ENCODE measurements around the gene RNU6-7. TPM values are rescaled to one million over a fixed set of nuclear protein-coding genes. Genes with fewer than 3 reads are reported as not detected.

RNU6-7 gene
- total RNA-seq, 1 donor from 2014 or later = not detected

GRCh38 chr14:32200368-32201192, 1.3 kb upstream of the RNU6-7 start:
- no peak for DNase-seq (ENCODE audit: low spot score in 2 of 2, unreplicated experiment in 2 of 2)
- no peaks in the 10 kb centered on the region for H3K9me3 Mint-ChIP-seq
- H3K4me3 Mint-ChIP-seq = peak overlapping the region; percentile 83
- peaks cover 18% of the 10 kb centered on the region for H3K4me1 Mint-ChIP-seq
- TF ChIP-seq CTCF (IDR thresholded peaks at IDR 0.05; ENCODE audit: unreplicated experiment) = no peak
- no peaks in the 10 kb centered on the region for H3K27me3 Mint-ChIP-seq (ENCODE audit: low read depth)
- no peaks in the 10 kb centered on the region for H3K36me3 Mint-ChIP-seq
- peak overlapping the region; percentile 100 for H3K27ac Mint-ChIP-seq

- no peaks in the 10 kb centered on the region for H3K27me3 Mint-ChIP-seq (ENCODE audit: low read depth)
- no peaks in the 10 kb centered on the region for H3K9me3 Mint-ChIP-seq
- DNase-seq (ENCODE audit: low spot score in 2 of 2, unreplicated experiment in 2 of 2) = peak; percentile 81 to 90
- H3K4me1 Mint-ChIP-seq = peaks cover 18% of the 10 kb centered on the region
- TF ChIP-seq CTCF (IDR thresholded peaks at IDR 0.05; ENCODE audit: unreplicated experiment) = no peak
- peak overlapping the region; percentile 100 for H3K27ac Mint-ChIP-seq
- no peaks in the 10 kb centered on the region for H3K36me3 Mint-ChIP-seq
- peak overlapping the region; percentile 83 for H3K4me3 Mint-ChIP-seq
Measured at GRCh38 chr14:32201193-32201815, 541 bp upstream of the RNU6-7 start.

GRCh38 chr14:32202491-32202997, 699 bp downstream of the RNU6-7 start:
- DNase-seq (ENCODE audit: low spot score in 2 of 2, unreplicated experiment in 2 of 2) = no peak
- TF ChIP-seq CTCF (IDR thresholded peaks at IDR 0.05; ENCODE audit: unreplicated experiment) = no peak
- Mint-ChIP-seq H3K27me3 (ENCODE audit: low read depth) (peaks cover 3% of the 10 kb centered on the region), H3K9me3 (no peaks in the 10 kb centered on the region), H3K36me3 (no peaks in the 10 kb centered on the region), H3K4me1 (peaks cover 21% of the 10 kb centered on the region), H3K4me3 (peak overlapping the region; percentile 83), H3K27ac (peak overlapping the region; percentile 100)

GRCh38 chr14:32202998-32203882, 1.4 kb downstream of the RNU6-7 start, which contains the start of gene RNU6-8:
TSS of gene RNU6-8 (minus strand) at chr14:32203269.
- Mint-ChIP-seq H3K27ac (peak within 1 kb of the TSS; percentile 100), H3K27me3 (ENCODE audit: low read depth) (peaks cover 3% of the 10 kb centered on the region), H3K4me3 (peak within 1 kb of the TSS; percentile 83), H3K4me1 (peaks cover 19% of the 10 kb centered on the region), H3K9me3 (no peaks in the 10 kb centered on the region), H3K36me3 (no peaks in the 10 kb centered on the region)
- TF ChIP-seq CTCF (IDR thresholded peaks at IDR 0.05; ENCODE audit: unreplicated experiment) = no peak
- peak; percentile 91 to 95 for DNase-seq (ENCODE audit: low spot score in 2 of 2, unreplicated experiment in 2 of 2)

GRCh38 chr14:32203928-32204357, 2.1 kb downstream of the RNU6-7 start:
- peak overlapping the region; percentile 100 for H3K27ac Mint-ChIP-seq
- H3K9me3 Mint-ChIP-seq = peaks cover 3% of the 10 kb centered on the region
- H3K4me1 Mint-ChIP-seq = peaks cover 19% of the 10 kb centered on the region
- H3K36me3 Mint-ChIP-seq = no peaks in the 10 kb centered on the region
- no peak for DNase-seq (ENCODE audit: low spot score in 2 of 2, unreplicated experiment in 2 of 2)
- H3K4me3 Mint-ChIP-seq = peak overlapping the region; percentile 83
- no peak for TF ChIP-seq CTCF (IDR thresholded peaks at IDR 0.05; ENCODE audit: unreplicated experiment)
- peaks cover 3% of the 10 kb centered on the region for H3K27me3 Mint-ChIP-seq (ENCODE audit: low read depth)

Measured in mesothelial cell of epicardium (in vitro differentiated cells).